WTC11 (cell line): Measurements from ENCODE around the gene PLCB3. TPM values are rescaled to one million over a fixed set of nuclear protein-coding genes. Genes with fewer than 3 reads are reported as not detected.

ENCODE experiments used
- ESRRA ChIP-seq: sonication (generic); formaldehyde crosslinking; IDR thresholded peaks from 2 replicates; pipeline ENCODE4 v1.8.1; 2022; ENCODE audit warnings: mild to moderate bottlenecking, missing genetic modification reagents, borderline replicate concordance
- FOXP1 ChIP-seq: sonication (generic); formaldehyde crosslinking; IDR thresholded peaks from 2 replicates; pipeline ENCODE4 v1.8.0; 2022; ENCODE audit warnings: missing genetic modification reagents, mild to moderate bottlenecking, moderate library complexity, borderline replicate concordance
- NR2C2 ChIP-seq: sonication (generic); formaldehyde crosslinking; IDR thresholded peaks from 2 replicates; pipeline ENCODE4 v1.8.0; 2022; ENCODE audit warnings: mild to moderate bottlenecking, missing genetic modification reagents
- SMAD3 ChIP-seq: sonication (generic); formaldehyde crosslinking; IDR thresholded peaks from 2 replicates; pipeline ENCODE4 v1.8.0; 2022; ENCODE audit warnings: missing genetic modification reagents, mild to moderate bottlenecking, borderline replicate concordance
- SP1 ChIP-seq: sonication (generic); formaldehyde crosslinking; conservative IDR thresholded peaks from 2 replicates; pipeline ENCODE4 v1.8.1; 2022; ENCODE audit warnings: missing genetic modification reagents
- ZNF121 ChIP-seq: sonication (generic); formaldehyde crosslinking; IDR thresholded peaks from 2 replicates; pipeline ENCODE4 v1.8.0; 2023; ENCODE audit warnings: missing genetic modification reagents
- ZNF232 ChIP-seq: sonication (generic); formaldehyde crosslinking; IDR thresholded peaks from 2 replicates; pipeline ENCODE4 v1.8.0; 2022; ENCODE audit warnings: mild to moderate bottlenecking, missing genetic modification reagents
- ZNF416 ChIP-seq: fragments of 250-450 bp; sonication (Bioruptor Pico); IDR thresholded peaks from 2 replicates; pipeline ENCODE4 v1.9.0; 2021; ENCODE audit warnings: mild to moderate bottlenecking, inconsistent platforms
- ZNF423 ChIP-seq: fragments of 250-450 bp; sonication (Bioruptor Pico); IDR thresholded peaks from 2 replicates; pipeline ENCODE4 v2.1.2; 2022; ENCODE audit warnings: mild to moderate bottlenecking, moderate library complexity
- total RNA-seq: library from RNA; stranded (reverse); gene quantifications from 3 replicates; pipeline ENCODE4 v1.2.3, GENCODE V29; 2021
- TF ChIP-seq, protein P1 (sequence below): sonication (generic); formaldehyde crosslinking; conservative IDR thresholded peaks from 2 replicates; pipeline ENCODE4 v1.8.1; 2023; ENCODE audit warnings: mild to moderate bottlenecking, low read depth, missing genetic modification reagents, moderate library complexity
- TF ChIP-seq, protein P2 (sequence below): fragments of 200-600 bp; IDR thresholded peaks from 2 replicates; pipeline ENCODE4 v1.8.0; 2022; ENCODE audit warnings: antibody characterized with exemption
- TF ChIP-seq, protein P3 (sequence below): fragments of 250-450 bp; sonication (Bioruptor Pico); IDR thresholded peaks from 2 replicates; pipeline ENCODE4 v1.9.0; 2021; ENCODE audit warnings: mild to moderate bottlenecking, borderline replicate concordance
- TF ChIP-seq, protein P4 (sequence below): sonication (generic); formaldehyde crosslinking; IDR thresholded peaks from 2 replicates; pipeline ENCODE4 v1.8.1; 2022; ENCODE audit warnings: missing genetic modification reagents, borderline replicate concordance
- TF ChIP-seq, protein P5 (sequence below): sonication (generic); formaldehyde crosslinking; IDR thresholded peaks from 2 replicates; pipeline ENCODE4 v1.8.1; 2023; ENCODE audit warnings: mild to moderate bottlenecking, missing genetic modification reagents, borderline replicate concordance
- TF ChIP-seq, protein P6 (sequence below): sonication (generic); formaldehyde crosslinking; IDR thresholded peaks from 2 replicates; pipeline ENCODE4 v1.8.0; 2022; ENCODE audit warnings: mild to moderate bottlenecking, missing genetic modification reagents
- TF ChIP-seq, protein P7 (sequence below): sonication (generic); formaldehyde crosslinking; conservative IDR thresholded peaks from 2 replicates; pipeline ENCODE4 v1.8.1; 2022; ENCODE audit warnings: mild to moderate bottlenecking, missing genetic modification reagents
- TF ChIP-seq, protein P8 (sequence below): fragments of 250-450 bp; sonication (Bioruptor Pico); IDR thresholded peaks from 2 replicates; pipeline ENCODE4 v1.9.0; 2021; ENCODE audit warnings: mild to moderate bottlenecking

Gene PLCB3
- total RNA-seq, 1 experiment from 2014 or later: 97.4 TPM

DNA sequence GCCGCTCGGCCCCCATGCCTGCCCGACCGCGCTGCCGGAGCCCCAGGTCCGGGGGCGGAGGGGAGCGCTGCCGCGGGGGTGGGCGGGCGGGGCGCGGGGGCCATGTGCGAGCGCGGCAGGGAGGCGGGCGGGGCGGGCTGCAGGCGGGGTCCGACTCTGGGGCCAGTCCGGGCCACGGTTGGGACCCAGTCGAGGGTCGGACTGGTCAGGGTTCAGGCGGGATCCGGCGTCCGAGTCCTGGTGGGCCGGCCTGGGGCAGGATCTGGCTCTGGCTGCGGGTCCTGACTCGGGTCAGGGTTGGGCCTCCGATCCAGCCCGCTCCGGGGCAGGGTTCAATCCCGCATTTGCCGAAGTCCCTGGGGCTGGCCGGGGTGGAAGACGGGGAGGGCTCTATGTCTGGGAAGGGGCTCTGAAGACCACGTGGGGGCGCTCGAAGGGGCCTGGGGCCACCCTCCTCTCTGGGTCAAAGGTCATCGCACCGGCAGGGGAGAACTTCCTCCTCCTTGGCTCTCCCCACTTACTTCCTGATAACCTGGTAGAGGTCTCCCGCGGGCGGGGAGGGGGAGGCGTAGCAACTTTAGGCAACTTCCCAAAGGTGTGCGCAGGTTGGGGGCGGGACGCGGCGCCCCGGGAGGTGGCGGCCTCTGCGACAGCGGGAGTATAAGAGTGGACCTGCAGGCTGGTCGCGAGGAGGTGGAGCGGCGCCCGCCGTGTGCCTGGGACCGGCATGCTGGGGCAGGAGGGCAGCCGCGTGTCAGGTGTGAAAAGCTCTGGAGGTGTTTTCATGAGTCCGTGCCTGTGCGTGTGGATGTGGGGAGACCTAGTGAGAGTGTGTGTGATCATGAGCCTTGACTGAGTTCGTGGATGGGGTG, 54.6 kb downstream of the PLCB3 start (continued):
- TF ChIP-seq, protein P1, sequence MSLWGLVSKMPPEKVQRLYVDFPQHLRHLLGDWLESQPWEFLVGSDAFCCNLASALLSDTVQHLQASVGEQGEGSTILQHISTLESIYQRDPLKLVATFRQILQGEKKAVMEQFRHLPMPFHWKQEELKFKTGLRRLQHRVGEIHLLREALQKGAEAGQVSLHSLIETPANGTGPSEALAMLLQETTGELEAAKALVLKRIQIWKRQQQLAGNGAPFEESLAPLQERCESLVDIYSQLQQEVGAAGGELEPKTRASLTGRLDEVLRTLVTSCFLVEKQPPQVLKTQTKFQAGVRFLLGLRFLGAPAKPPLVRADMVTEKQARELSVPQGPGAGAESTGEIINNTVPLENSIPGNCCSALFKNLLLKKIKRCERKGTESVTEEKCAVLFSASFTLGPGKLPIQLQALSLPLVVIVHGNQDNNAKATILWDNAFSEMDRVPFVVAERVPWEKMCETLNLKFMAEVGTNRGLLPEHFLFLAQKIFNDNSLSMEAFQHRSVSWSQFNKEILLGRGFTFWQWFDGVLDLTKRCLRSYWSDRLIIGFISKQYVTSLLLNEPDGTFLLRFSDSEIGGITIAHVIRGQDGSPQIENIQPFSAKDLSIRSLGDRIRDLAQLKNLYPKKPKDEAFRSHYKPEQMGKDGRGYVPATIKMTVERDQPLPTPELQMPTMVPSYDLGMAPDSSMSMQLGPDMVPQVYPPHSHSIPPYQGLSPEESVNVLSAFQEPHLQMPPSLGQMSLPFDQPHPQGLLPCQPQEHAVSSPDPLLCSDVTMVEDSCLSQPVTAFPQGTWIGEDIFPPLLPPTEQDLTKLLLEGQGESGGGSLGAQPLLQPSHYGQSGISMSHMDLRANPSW (CRISPR knock-in tag): no peak
- TF ChIP-seq, protein P2, sequence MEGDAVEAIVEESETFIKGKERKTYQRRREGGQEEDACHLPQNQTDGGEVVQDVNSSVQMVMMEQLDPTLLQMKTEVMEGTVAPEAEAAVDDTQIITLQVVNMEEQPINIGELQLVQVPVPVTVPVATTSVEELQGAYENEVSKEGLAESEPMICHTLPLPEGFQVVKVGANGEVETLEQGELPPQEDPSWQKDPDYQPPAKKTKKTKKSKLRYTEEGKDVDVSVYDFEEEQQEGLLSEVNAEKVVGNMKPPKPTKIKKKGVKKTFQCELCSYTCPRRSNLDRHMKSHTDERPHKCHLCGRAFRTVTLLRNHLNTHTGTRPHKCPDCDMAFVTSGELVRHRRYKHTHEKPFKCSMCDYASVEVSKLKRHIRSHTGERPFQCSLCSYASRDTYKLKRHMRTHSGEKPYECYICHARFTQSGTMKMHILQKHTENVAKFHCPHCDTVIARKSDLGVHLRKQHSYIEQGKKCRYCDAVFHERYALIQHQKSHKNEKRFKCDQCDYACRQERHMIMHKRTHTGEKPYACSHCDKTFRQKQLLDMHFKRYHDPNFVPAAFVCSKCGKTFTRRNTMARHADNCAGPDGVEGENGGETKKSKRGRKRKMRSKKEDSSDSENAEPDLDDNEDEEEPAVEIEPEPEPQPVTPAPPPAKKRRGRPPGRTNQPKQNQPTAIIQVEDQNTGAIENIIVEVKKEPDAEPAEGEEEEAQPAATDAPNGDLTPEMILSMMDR: peak; percentile 29; the same call in 1 of the 2 replicates
- TF ChIP-seq FOXP1 (CRISPR knock-in tag) (no peak), ZNF423 (CRISPR knock-in tag) (no peak), NR2C2 (CRISPR knock-in tag) (peak; percentile 90), ESRRA (CRISPR knock-in tag) (no peak), ZNF416 (CRISPR knock-in tag) (no peak), ZNF232 (peak; percentile 69; the same call in 1 of the 2 replicates), SP1 (CRISPR knock-in tag) (peak; percentile 40; the same call in 1 of the 2 replicates), ZNF121 (CRISPR knock-in tag) (no peak), SMAD3 (no peak)
- TF ChIP-seq, protein P3, sequence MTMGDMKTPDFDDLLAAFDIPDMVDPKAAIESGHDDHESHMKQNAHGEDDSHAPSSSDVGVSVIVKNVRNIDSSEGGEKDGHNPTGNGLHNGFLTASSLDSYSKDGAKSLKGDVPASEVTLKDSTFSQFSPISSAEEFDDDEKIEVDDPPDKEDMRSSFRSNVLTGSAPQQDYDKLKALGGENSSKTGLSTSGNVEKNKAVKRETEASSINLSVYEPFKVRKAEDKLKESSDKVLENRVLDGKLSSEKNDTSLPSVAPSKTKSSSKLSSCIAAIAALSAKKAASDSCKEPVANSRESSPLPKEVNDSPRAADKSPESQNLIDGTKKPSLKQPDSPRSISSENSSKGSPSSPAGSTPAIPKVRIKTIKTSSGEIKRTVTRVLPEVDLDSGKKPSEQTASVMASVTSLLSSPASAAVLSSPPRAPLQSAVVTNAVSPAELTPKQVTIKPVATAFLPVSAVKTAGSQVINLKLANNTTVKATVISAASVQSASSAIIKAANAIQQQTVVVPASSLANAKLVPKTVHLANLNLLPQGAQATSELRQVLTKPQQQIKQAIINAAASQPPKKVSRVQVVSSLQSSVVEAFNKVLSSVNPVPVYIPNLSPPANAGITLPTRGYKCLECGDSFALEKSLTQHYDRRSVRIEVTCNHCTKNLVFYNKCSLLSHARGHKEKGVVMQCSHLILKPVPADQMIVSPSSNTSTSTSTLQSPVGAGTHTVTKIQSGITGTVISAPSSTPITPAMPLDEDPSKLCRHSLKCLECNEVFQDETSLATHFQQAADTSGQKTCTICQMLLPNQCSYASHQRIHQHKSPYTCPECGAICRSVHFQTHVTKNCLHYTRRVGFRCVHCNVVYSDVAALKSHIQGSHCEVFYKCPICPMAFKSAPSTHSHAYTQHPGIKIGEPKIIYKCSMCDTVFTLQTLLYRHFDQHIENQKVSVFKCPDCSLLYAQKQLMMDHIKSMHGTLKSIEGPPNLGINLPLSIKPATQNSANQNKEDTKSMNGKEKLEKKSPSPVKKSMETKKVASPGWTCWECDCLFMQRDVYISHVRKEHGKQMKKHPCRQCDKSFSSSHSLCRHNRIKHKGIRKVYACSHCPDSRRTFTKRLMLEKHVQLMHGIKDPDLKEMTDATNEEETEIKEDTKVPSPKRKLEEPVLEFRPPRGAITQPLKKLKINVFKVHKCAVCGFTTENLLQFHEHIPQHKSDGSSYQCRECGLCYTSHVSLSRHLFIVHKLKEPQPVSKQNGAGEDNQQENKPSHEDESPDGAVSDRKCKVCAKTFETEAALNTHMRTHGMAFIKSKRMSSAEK: no peak
- TF ChIP-seq, protein P4, sequence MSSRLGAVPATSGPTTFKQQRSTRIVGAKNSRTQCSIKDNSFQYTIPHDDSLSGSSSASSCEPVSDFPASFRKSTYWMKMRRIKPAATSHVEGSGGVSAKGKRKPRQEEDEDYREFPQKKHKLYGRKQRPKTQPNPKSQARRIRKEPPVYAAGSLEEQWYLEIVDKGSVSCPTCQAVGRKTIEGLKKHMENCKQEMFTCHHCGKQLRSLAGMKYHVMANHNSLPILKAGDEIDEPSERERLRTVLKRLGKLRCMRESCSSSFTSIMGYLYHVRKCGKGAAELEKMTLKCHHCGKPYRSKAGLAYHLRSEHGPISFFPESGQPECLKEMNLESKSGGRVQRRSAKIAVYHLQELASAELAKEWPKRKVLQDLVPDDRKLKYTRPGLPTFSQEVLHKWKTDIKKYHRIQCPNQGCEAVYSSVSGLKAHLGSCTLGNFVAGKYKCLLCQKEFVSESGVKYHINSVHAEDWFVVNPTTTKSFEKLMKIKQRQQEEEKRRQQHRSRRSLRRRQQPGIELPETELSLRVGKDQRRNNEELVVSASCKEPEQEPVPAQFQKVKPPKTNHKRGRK (CRISPR knock-in tag): no peak
- TF ChIP-seq, protein P5, sequence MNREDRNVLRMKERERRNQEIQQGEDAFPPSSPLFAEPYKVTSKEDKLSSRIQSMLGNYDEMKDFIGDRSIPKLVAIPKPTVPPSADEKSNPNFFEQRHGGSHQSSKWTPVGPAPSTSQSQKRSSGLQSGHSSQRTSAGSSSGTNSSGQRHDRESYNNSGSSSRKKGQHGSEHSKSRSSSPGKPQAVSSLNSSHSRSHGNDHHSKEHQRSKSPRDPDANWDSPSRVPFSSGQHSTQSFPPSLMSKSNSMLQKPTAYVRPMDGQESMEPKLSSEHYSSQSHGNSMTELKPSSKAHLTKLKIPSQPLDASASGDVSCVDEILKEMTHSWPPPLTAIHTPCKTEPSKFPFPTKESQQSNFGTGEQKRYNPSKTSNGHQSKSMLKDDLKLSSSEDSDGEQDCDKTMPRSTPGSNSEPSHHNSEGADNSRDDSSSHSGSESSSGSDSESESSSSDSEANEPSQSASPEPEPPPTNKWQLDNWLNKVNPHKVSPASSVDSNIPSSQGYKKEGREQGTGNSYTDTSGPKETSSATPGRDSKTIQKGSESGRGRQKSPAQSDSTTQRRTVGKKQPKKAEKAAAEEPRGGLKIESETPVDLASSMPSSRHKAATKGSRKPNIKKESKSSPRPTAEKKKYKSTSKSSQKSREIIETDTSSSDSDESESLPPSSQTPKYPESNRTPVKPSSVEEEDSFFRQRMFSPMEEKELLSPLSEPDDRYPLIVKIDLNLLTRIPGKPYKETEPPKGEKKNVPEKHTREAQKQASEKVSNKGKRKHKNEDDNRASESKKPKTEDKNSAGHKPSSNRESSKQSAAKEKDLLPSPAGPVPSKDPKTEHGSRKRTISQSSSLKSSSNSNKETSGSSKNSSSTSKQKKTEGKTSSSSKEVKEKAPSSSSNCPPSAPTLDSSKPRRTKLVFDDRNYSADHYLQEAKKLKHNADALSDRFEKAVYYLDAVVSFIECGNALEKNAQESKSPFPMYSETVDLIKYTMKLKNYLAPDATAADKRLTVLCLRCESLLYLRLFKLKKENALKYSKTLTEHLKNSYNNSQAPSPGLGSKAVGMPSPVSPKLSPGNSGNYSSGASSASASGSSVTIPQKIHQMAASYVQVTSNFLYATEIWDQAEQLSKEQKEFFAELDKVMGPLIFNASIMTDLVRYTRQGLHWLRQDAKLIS: no peak
- TF ChIP-seq, protein P6, sequence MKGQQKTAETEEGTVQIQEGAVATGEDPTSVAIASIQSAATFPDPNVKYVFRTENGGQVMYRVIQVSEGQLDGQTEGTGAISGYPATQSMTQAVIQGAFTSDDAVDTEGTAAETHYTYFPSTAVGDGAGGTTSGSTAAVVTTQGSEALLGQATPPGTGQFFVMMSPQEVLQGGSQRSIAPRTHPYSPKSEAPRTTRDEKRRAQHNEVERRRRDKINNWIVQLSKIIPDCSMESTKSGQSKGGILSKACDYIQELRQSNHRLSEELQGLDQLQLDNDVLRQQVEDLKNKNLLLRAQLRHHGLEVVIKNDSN (CRISPR knock-in tag): peak; percentile 79
- TF ChIP-seq, protein P7, sequence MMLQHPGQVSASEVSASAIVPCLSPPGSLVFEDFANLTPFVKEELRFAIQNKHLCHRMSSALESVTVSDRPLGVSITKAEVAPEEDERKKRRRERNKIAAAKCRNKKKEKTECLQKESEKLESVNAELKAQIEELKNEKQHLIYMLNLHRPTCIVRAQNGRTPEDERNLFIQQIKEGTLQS: no peak
- TF ChIP-seq, protein P8, sequence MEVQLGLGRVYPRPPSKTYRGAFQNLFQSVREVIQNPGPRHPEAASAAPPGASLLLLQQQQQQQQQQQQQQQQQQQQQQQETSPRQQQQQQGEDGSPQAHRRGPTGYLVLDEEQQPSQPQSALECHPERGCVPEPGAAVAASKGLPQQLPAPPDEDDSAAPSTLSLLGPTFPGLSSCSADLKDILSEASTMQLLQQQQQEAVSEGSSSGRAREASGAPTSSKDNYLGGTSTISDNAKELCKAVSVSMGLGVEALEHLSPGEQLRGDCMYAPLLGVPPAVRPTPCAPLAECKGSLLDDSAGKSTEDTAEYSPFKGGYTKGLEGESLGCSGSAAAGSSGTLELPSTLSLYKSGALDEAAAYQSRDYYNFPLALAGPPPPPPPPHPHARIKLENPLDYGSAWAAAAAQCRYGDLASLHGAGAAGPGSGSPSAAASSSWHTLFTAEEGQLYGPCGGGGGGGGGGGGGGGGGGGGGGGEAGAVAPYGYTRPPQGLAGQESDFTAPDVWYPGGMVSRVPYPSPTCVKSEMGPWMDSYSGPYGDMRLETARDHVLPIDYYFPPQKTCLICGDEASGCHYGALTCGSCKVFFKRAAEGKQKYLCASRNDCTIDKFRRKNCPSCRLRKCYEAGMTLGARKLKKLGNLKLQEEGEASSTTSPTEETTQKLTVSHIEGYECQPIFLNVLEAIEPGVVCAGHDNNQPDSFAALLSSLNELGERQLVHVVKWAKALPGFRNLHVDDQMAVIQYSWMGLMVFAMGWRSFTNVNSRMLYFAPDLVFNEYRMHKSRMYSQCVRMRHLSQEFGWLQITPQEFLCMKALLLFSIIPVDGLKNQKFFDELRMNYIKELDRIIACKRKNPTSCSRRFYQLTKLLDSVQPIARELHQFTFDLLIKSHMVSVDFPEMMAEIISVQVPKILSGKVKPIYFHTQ: no peak
